Upper lobe of left lung (tissue), 6 donors: ENCODE results near the gene CD84. TPM values are rescaled to one million over a fixed set of nuclear protein-coding genes. Genes with fewer than 3 reads are reported as not detected.

Experiments
- ATAC-seq, 2 donors: fragments of 200-7000 bp; cut with Tn5 transposase; one replicate each; pipeline ENCODE4 v1.9.1; 2022; ENCODE audit warnings: mild to moderate bottlenecking in 2 of 2, moderate library complexity in 2 of 2; ENCODE audit not compliant: low FRiP score in 2 of 2
- DNase-seq, 2 donors: peaks; one replicate each; pipeline ENCODE4 v3.0.0-alpha.2; 2019 to 2020
- H3K27ac ChIP-seq, 4 donors: fragments of 200-600 bp; sonication (generic); one replicate each; pipeline ENCODE4 v1.5.1; 2016 to 2019
- H3K27me3 ChIP-seq, 4 donors: fragments of 200-600 bp; sonication (generic); one replicate each; pipeline ENCODE4 v1.5.1; 2017 to 2019
- H3K36me3 ChIP-seq, 4 donors: fragments of 200-600 bp; sonication (generic); one replicate each; pipeline ENCODE4 v1.5.1; 2016 to 2019
- H3K4me1 ChIP-seq, 4 donors: fragments of 200-600 bp; sonication (generic); one replicate each; pipeline ENCODE4 v1.5.1; 2018 to 2019
- H3K4me3 ChIP-seq, 4 donors: fragments of 200-600 bp; sonication (generic); one replicate each; pipeline ENCODE4 v1.5.1; 2017 to 2019; ENCODE audit warnings: mild to moderate bottlenecking in 2 of 4, moderate library complexity in 1 of 4
- H3K9me3 ChIP-seq, 4 donors: fragments of 200-600 bp; sonication (generic); one replicate each; pipeline ENCODE4 v1.5.1; 2018 to 2019
- CTCF ChIP-seq, 6 experiments: fragments of 450-650 bp in 4 of 6; fragments of 200-600 bp in 2 of 6; sonication (generic) in 2 of 6; IDR thresholded peaks; one replicate each; pipeline ENCODE4 v1.5.1; 2016 to 2019; ENCODE audit warnings: antibody characterized with exemption in 6 of 6
- EP300 ChIP-seq, 4 donors: sonication (generic); formaldehyde crosslinking; IDR thresholded peaks; one replicate each; pipeline ENCODE4 v1.5.1; 2017; ENCODE audit warnings: antibody characterized with exemption in 4 of 4, control low read depth in 2 of 4
- POLR2A ChIP-seq, 4 donors: fragments of 450-650 bp; IDR thresholded peaks; one replicate each; pipeline ENCODE4 v1.5.1; 2016 to 2017; ENCODE audit warnings: antibody characterized with exemption in 4 of 4, mild to moderate bottlenecking in 2 of 4
- POLR2AphosphoS5 ChIP-seq, 2 donors: sonication (generic); formaldehyde crosslinking; IDR thresholded peaks; one replicate each; pipeline ENCODE4 v1.5.1; 2017; ENCODE audit warnings: antibody characterized with exemption in 2 of 2
- WGBS, 2 donors: methylation state at CpG; one replicate each; pipeline ENCODE4 v1.1.5; 2017 to 2018; 5-methylcytosine and 5-hydroxymethylcytosine counted together
- total RNA-seq, 6 donors: library from RNA; depleted of rRNA in 4 of 6; stranded (reverse); fragments of >200 nt in 4 of 6; gene quantifications; one replicate each; pipeline versions ENCODE4 v1.1.0 to v1.2.1, GENCODE V29; 2016 to 2021
- donor health status: DM: no; HTN: no; CAD: no; lungs with moderate emphysema.
- donor health status: DM: no; HTN: yes; CAD: no; lungs with severe emphysema.

CD84 gene
- total RNA-seq, 6 donors from 2014 or later = 8.9 to 26.4 (median 17.4) TPM

- Histone ChIP-seq H3K27ac (no peak overlapping the region), H3K36me3 (no peaks in the 10 kb centered on the region)
- 48 to 50% methylated on average over 2 of the region's 2 CpGs for WGBS, 2 donors
Measured at GRCh38 chr1:160608514-160608913, 29.2 kb upstream of the CD84 start.

GRCh38 chr1:160608057-160608456 is 28.8 kb upstream of the CD84 start:
- ATAC-seq = no peak
- WGBS, 2 donors = 46 to 53% methylated on average over 6 of the region's 6 CpGs
- no peaks in the 10 kb centered on the region for H3K27me3 ChIP-seq
- TF ChIP-seq POLR2A (IDR thresholded peaks at IDR 0.05) = no peak
- no peak for TF ChIP-seq CTCF (IDR thresholded peaks at IDR 0.05)
- TF ChIP-seq POLR2AphosphoS5 (IDR thresholded peaks at IDR 0.05) = no peak
- no peak for TF ChIP-seq EP300 (IDR thresholded peaks at IDR 0.05)
- no peaks in the 10 kb centered on the region for H3K36me3 ChIP-seq
- no peaks in the 10 kb centered on the region for H3K9me3 ChIP-seq
- H3K4me1 ChIP-seq = peaks cover 0 to 4% (median 0%) of the 10 kb centered on the region in 4 donors
- DNase-seq = no peak
- no peak overlapping the region for H3K27ac ChIP-seq
- no peak overlapping the region for H3K4me3 ChIP-seq

More at GRCh38 chr1:160608514-160608913, 29.2 kb upstream of the CD84 start:
- no peak for ATAC-seq
- no peak overlapping the region for H3K4me3 ChIP-seq
- no peaks in the 10 kb centered on the region for H3K27me3 ChIP-seq
- no peak for TF ChIP-seq POLR2A (IDR thresholded peaks at IDR 0.05)
- TF ChIP-seq EP300 (IDR thresholded peaks at IDR 0.05) = no peak
- TF ChIP-seq CTCF (IDR thresholded peaks at IDR 0.05) = no peak
- TF ChIP-seq POLR2AphosphoS5 (IDR thresholded peaks at IDR 0.05) = no peak
- DNase-seq = no peak
- no peaks in the 10 kb centered on the region for H3K9me3 ChIP-seq
- peaks cover 0 to 4% (median 0%) of the 10 kb centered on the region in 4 donors for H3K4me1 ChIP-seq

GRCh38 chr1:160607672-160608032 is 28.4 kb upstream of the CD84 start:
- 83 to 93% methylated on average over 1 of the region's 1 CpG for WGBS, 2 donors
- no peak for DNase-seq
- Histone ChIP-seq H3K27me3 (no peaks in the 10 kb centered on the region), H3K36me3 (no peaks in the 10 kb centered on the region), H3K9me3 (no peaks in the 10 kb centered on the region), H3K4me1 (peaks cover 0 to 4% (median 0%) of the 10 kb centered on the region in 4 donors), H3K4me3 (no peak overlapping the region), H3K27ac (no peak overlapping the region)
- no peak for TF ChIP-seq POLR2A (IDR thresholded peaks at IDR 0.05)
- TF ChIP-seq POLR2AphosphoS5 (IDR thresholded peaks at IDR 0.05) = no peak
- no peak for TF ChIP-seq CTCF (IDR thresholded peaks at IDR 0.05)
- TF ChIP-seq EP300 (IDR thresholded peaks at IDR 0.05) = no peak
- no peak for ATAC-seq

- H3K4me1 ChIP-seq = peaks cover 0 to 4% (median 0%) of the 10 kb centered on the region in 4 donors
- ATAC-seq (peak; percentile 89 to 90), DNase-seq (peak in 1 of 2 donors; percentile 65)
- no peak overlapping the region for H3K4me3 ChIP-seq
- no peaks in the 10 kb centered on the region for H3K27me3 ChIP-seq
- TF ChIP-seq CTCF (IDR thresholded peaks at IDR 0.05) = peak; percentile 48 to 85 (median 77)
- TF ChIP-seq EP300 (IDR thresholded peaks at IDR 0.05) = no peak
- no peak for TF ChIP-seq POLR2A (IDR thresholded peaks at IDR 0.05)
- no peak for TF ChIP-seq POLR2AphosphoS5 (IDR thresholded peaks at IDR 0.05)
- no peaks in the 10 kb centered on the region for H3K36me3 ChIP-seq
- no peaks in the 10 kb centered on the region for H3K9me3 ChIP-seq
- WGBS, 2 donors = 30 to 38% methylated on average over 3 of the region's 3 CpGs
- H3K27ac ChIP-seq = no peak overlapping the region
Measured at GRCh38 chr1:160607011-160607671, 27.8 kb upstream of the CD84 start.

GRCh38 chr1:160606611-160607010 is 27.3 kb upstream of the CD84 start:
- DNase-seq (no peak), ATAC-seq (no peak)
- WGBS, 2 donors = 80 to 87% methylated on average over 1 of the region's 1 CpG

More at GRCh38 chr1:160606611-160607010, 27.3 kb upstream of the CD84 start:
- Histone ChIP-seq H3K27me3 (no peaks in the 10 kb centered on the region), H3K36me3 (no peaks in the 10 kb centered on the region), H3K4me1 (peaks cover 0 to 4% (median 0%) of the 10 kb centered on the region in 4 donors), H3K27ac (no peak overlapping the region), H3K4me3 (no peak overlapping the region), H3K9me3 (no peaks in the 10 kb centered on the region)
- TF ChIP-seq EP300 (IDR thresholded peaks at IDR 0.05) (no peak), POLR2A (IDR thresholded peaks at IDR 0.05) (no peak), CTCF (IDR thresholded peaks at IDR 0.05) (no peak), POLR2AphosphoS5 (IDR thresholded peaks at IDR 0.05) (no peak)
